HepG2 (cell line): ENCODE results near the gene ANKRD11. TPM values are rescaled to one million over a fixed set of nuclear protein-coding genes. Genes with fewer than 3 reads are reported as not detected.

Source experiments
- ASH2L ChIP-seq: fragments of 300-600, 200-600 bp; sonication (generic); IDR thresholded peaks from 2 replicates; pipeline ENCODE4 v1.7.0; 2017; ENCODE audit warnings: low read depth, mild to moderate bottlenecking, moderate library complexity, mixed read lengths, low read length; ENCODE audit not compliant: insufficient read length
- CHD2 ChIP-seq: IDR thresholded peaks from 2 replicates; pipeline ENCODE4 v1.6.1; 2011; ENCODE audit warnings: low read depth, low read length, improper control_type of control experiment
- FOXO1 ChIP-seq: sonication (generic); formaldehyde crosslinking; IDR thresholded peaks from 2 replicates; pipeline ENCODE4 v1.4.0; 2020; ENCODE audit warnings: missing genetic modification reagents
- HIVEP1 ChIP-seq: sonication (generic); formaldehyde crosslinking; IDR thresholded peaks from 2 replicates; pipeline ENCODE4 v1.4.0; 2020; ENCODE audit warnings: mild to moderate bottlenecking, missing genetic modification reagents
- HNF4A ChIP-seq: sonication (generic); formaldehyde crosslinking; IDR thresholded peaks from 2 replicates; pipeline ENCODE4 v1.4.0; 2020; ENCODE audit warnings: missing genetic modification reagents
- NFE2 ChIP-seq: sonication (generic); formaldehyde crosslinking; IDR thresholded peaks from 2 replicates; pipeline ENCODE4 v1.4.0; 2020; ENCODE audit warnings: missing genetic modification reagents
- POLR2G ChIP-seq: fragments of 200-400 bp; formaldehyde crosslinking; IDR thresholded peaks from 2 replicates; pipeline ENCODE4 v1.6.1; 2018; ENCODE audit warnings: mild to moderate bottlenecking, low read depth, low read length, moderate library complexity
- PPARG ChIP-seq: conservative IDR thresholded peaks from 2 replicates; pipeline ENCODE4 v1.6.1; 2016; ENCODE audit warnings: missing biosample characterization, missing genetic modification reagents
- SMARCE1 ChIP-seq: fragments of 450-650 bp; IDR thresholded peaks from 2 replicates; pipeline ENCODE4 v1.6.1; 2017; ENCODE audit warnings: borderline replicate concordance
- SNAPC4 ChIP-seq: sonication (generic); formaldehyde crosslinking; IDR thresholded peaks from 2 replicates; pipeline ENCODE4 v1.4.0; 2020; ENCODE audit warnings: mild to moderate bottlenecking, missing genetic modification reagents
- TBP ChIP-seq: sonication (generic); formaldehyde crosslinking; IDR thresholded peaks from 2 replicates; pipeline ENCODE4 v1.5.0; 2020; ENCODE audit warnings: missing genetic modification reagents
- ZNF3 ChIP-seq: IDR thresholded peaks from 2 replicates; pipeline ENCODE4 v1.7.0; 2017; ENCODE audit warnings: inconsistent platforms
- ZNF431 ChIP-seq: sonication (generic); formaldehyde crosslinking; IDR thresholded peaks from 2 replicates; pipeline ENCODE4 v1.9.0; 2022; ENCODE audit warnings: missing genetic modification reagents, low read depth, mild to moderate bottlenecking, borderline replicate concordance
- ZNF451 ChIP-seq: sonication (generic); formaldehyde crosslinking; IDR thresholded peaks from 2 replicates; pipeline ENCODE4 v1.5.0; 2020; ENCODE audit warnings: mild to moderate bottlenecking, missing genetic modification reagents
- ZNF576 ChIP-seq: sonication (generic); formaldehyde crosslinking; IDR thresholded peaks from 2 replicates; pipeline ENCODE4 v1.4.0; 2020; ENCODE audit warnings: mild to moderate bottlenecking, missing genetic modification reagents
- ZNF577 ChIP-seq: sonication (generic); formaldehyde crosslinking; IDR thresholded peaks from 2 replicates; pipeline ENCODE4 v1.4.0; 2020; ENCODE audit warnings: mild to moderate bottlenecking, low read depth, missing genetic modification reagents, borderline replicate concordance
- polyA plus RNA-seq, 8 experiments: library from polyadenylated mRNA; depleted of rRNA in 3 of 8; stranded (reverse) in 7 of 8; unstranded in 1 of 8; fragments of >200 nt; fragmentation: Illumina TruSeq in 4 of 8; extraction: Trizol in 4 of 8; gene quantifications; 2 replicates each; pipeline versions ENCODE4 v1.2.1 to v1.2.3, GENCODE V29; 2011 to 2016; ENCODE audit warnings: low read depth in 4 of 8, missing spikeins in 1 of 8, mixed read lengths in 1 of 8; ENCODE audit not compliant: insufficient read depth in 1 of 8
- total RNA-seq, 5 experiments: library from RNA; depleted of rRNA; stranded (reverse); fragments of >200 nt; fragmentation: Illumina TruSeq; extraction: Trizol; gene quantifications; 2 replicates each; pipeline ENCODE4 v1.2.3, GENCODE V29; 2016; ENCODE audit warnings: low read depth in 1 of 5
- TF ChIP-seq, protein P1 (sequence below): sonication (generic); formaldehyde crosslinking; conservative IDR thresholded peaks from 2 replicates; pipeline ENCODE4 v1.5.0; 2020; ENCODE audit warnings: missing genetic modification reagents
- TF ChIP-seq, protein P2 (sequence below), 2 experiments: sonication (generic) in 1 of 2; formaldehyde crosslinking in 1 of 2; IDR thresholded peaks; 2 replicates each; pipeline versions ENCODE4 v1.4.0 to v1.6.1; 2016 to 2020; ENCODE audit warnings: borderline replicate concordance in 1 of 2, low read depth in 1 of 2, mild to moderate bottlenecking in 1 of 2, missing genetic modification reagents in 1 of 2
- TF ChIP-seq, protein P3 (sequence below): sonication (generic); formaldehyde crosslinking; IDR thresholded peaks from 2 replicates; pipeline ENCODE4 v1.4.0; 2020; ENCODE audit warnings: mild to moderate bottlenecking, missing genetic modification reagents

Gene ANKRD11
- total and polyA plus RNA-seq, 2 of the 13 experiments (the other 11 are each of a cell fraction or from before 2014, with no cell fraction given) = 21.4 to 38.4 TPM

DNA sequence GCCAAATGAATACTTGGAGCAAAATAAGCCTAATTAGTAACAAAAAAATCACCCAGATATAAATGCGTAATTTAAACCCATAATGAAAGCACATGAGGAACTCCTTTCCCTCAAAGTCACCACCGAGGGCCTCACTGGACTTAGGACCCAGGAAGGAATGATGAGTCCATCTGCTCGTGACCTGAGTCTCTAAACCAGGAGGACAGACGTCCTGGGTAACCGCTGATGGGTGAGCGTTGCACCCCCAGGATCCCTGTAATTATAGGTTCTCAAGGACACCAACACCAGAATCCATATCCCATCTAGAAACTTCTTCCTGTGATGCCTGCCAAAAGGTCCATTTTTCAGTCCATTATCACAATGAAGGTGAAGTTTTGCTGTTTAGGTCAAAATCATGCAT, 151.5 kb downstream of the ANKRD11 start (continued):
- TF ChIP-seq ZNF451 (CRISPR knock-in tag) (no peak), HIVEP1 (CRISPR knock-in tag) (no peak), NFE2 (CRISPR knock-in tag) (no peak), HNF4A (CRISPR knock-in tag) (peak; percentile 97), TBP (CRISPR knock-in tag) (no peak), SNAPC4 (no peak), ZNF431 (CRISPR knock-in tag) (0 out of 2 replicates have a peak, but pooled peaks have one; percentile 8), ASH2L (peak; percentile 95), ZNF576 (CRISPR knock-in tag) (no peak), POLR2G (no peak), FOXO1 (peak; percentile 33; the same call in 1 of the 2 replicates), SMARCE1 (no peak), CHD2 (no peak), ZNF577 (no peak), PPARG (CRISPR knock-in tag) (peak; percentile 29; the same call in 1 of the 2 replicates), ZNF3 (peak; percentile 92)
- TF ChIP-seq, protein P1, sequence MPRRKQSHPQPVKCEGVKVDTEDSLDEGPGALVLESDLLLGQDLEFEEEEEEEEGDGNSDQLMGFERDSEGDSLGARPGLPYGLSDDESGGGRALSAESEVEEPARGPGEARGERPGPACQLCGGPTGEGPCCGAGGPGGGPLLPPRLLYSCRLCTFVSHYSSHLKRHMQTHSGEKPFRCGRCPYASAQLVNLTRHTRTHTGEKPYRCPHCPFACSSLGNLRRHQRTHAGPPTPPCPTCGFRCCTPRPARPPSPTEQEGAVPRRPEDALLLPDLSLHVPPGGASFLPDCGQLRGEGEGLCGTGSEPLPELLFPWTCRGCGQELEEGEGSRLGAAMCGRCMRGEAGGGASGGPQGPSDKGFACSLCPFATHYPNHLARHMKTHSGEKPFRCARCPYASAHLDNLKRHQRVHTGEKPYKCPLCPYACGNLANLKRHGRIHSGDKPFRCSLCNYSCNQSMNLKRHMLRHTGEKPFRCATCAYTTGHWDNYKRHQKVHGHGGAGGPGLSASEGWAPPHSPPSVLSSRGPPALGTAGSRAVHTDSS (CRISPR knock-in tag) = no peak
- TF ChIP-seq, protein P2, sequence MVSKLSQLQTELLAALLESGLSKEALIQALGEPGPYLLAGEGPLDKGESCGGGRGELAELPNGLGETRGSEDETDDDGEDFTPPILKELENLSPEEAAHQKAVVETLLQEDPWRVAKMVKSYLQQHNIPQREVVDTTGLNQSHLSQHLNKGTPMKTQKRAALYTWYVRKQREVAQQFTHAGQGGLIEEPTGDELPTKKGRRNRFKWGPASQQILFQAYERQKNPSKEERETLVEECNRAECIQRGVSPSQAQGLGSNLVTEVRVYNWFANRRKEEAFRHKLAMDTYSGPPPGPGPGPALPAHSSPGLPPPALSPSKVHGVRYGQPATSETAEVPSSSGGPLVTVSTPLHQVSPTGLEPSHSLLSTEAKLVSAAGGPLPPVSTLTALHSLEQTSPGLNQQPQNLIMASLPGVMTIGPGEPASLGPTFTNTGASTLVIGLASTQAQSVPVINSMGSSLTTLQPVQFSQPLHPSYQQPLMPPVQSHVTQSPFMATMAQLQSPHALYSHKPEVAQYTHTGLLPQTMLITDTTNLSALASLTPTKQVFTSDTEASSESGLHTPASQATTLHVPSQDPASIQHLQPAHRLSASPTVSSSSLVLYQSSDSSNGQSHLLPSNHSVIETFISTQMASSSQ (IDR thresholded peaks at IDR 0.05; ENCODE audit: low read depth) = no peak
- TF ChIP-seq, protein P2 (CRISPR knock-in tag; IDR thresholded peaks at IDR 0.05; ENCODE audit: borderline replicate concordance) = no peak
- TF ChIP-seq, protein P3, sequence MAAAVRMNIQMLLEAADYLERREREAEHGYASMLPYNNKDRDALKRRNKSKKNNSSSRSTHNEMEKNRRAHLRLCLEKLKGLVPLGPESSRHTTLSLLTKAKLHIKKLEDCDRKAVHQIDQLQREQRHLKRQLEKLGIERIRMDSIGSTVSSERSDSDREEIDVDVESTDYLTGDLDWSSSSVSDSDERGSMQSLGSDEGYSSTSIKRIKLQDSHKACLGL = no peak
